HT1080 (cell line): ENCODE results near the gene HINT2. TPM values are rescaled to one million over a fixed set of nuclear protein-coding genes. Genes with fewer than 3 reads are reported as not detected.
A peak's percentile ranks its signal among the peaks of the same experiment; 100 is the strongest.

ENCODE experiments used
- DNase-seq: peaks from one replicate; pipeline ENCODE4 v3.0.0-alpha.2; 2015; ENCODE audit warnings: low read depth
- small RNA-seq: library from RNA; depleted of rRNA; stranded (forward); fragments of <200 nt; gene quantifications from one replicate; pipeline ENCODE3, GENCODE V24; 2014
- total RNA-seq: library from RNA; depleted of rRNA; stranded (reverse); fragments of >200 nt; shearing (Covaris generic); gene quantifications from 2 replicates; pipeline ENCODE4 v1.2.3, GENCODE V29; 2014; rRNA removed

HINT2 gene
- total RNA-seq, 1 experiment from 2014 or later = 72.7 TPM

GRCh38 chr9:35778496-35778895 is 36.3 kb downstream of the HINT2 start:
- DNase-seq = no peak

- no peak for DNase-seq
Observed at GRCh38 chr9:35776018-35776417, 38.8 kb downstream of the HINT2 start.

GRCh38 chr9:35774907-35775635 is 39.8 kb downstream of the HINT2 start:
- no peak for DNase-seq

GRCh38 chr9:35771943-35772342 is 42.9 kb downstream of the HINT2 start:
- peak; percentile 47 for DNase-seq

- no peak for DNase-seq
Observed at GRCh38 chr9:35771534-35771933, 43.3 kb downstream of the HINT2 start.

- DNase-seq = no peak
Observed at GRCh38 chr9:35771075-35771433, 43.8 kb downstream of the HINT2 start.

GRCh38 chr9:35769763-35770162 is 45.1 kb downstream of the HINT2 start:
- no peak for DNase-seq

- no peak for DNase-seq
Observed at GRCh38 chr9:35767458-35767857, 47.4 kb downstream of the HINT2 start.

GRCh38 chr9:35766997-35767396 is 47.8 kb downstream of the HINT2 start:
- DNase-seq = no peak

- DNase-seq = no peak
Observed at GRCh38 chr9:35763803-35764202, 51.0 kb downstream of the HINT2 start.

GRCh38 chr9:35763181-35763580 is 51.7 kb downstream of the HINT2 start:
- DNase-seq = no peak

Small RNA genes within 50 kb of the gene (small RNA-seq; reads per million reads assigned to genes)
- gene HINT2 = not detected

Other genes starting within 250 kb of the HINT2 start
- 5.4 and 9.2 TPM in 2 replicates for gene TESK1, start 209.8 kb downstream of the HINT2 start, total RNA-seq
- 0.27 TPM in 1 of 2 replicates, not detected in the other for gene CD72, start 196.6 kb downstream of the HINT2 start, total RNA-seq
- gene SIT1, start 164.1 kb downstream of the HINT2 start, total RNA-seq = not detected in 2 replicates
- gene RMRP, start 157.0 kb downstream of the HINT2 start, total RNA-seq = 6,816 and 22,210 TPM in 2 replicates
- 9.2 and 9.3 TPM in 2 replicates for gene CCDC107, start 156.8 kb downstream of the HINT2 start, total RNA-seq
- gene ARHGEF39, start 149.8 kb downstream of the HINT2 start, total RNA-seq = 5.3 and 8.9 TPM in 2 replicates
- gene CA9, start 141.1 kb downstream of the HINT2 start, total RNA-seq = 0.33 and 0.55 TPM in 2 replicates
- 405 and 411 TPM in 2 replicates for gene TPM2, start 125.1 kb downstream of the HINT2 start, total RNA-seq
- 165 and 198 TPM in 2 replicates for gene TLN1, start 82.8 kb downstream of the HINT2 start, total RNA-seq
- 42.1 and 44.1 TPM in 2 replicates for gene CREB3, start 82.4 kb downstream of the HINT2 start, total RNA-seq
- 39.2 and 41.6 TPM in 2 replicates for gene GBA2, start 65.8 kb downstream of the HINT2 start, total RNA-seq
- 15.8 and 22.1 TPM in 2 replicates for gene RGP1, start 65.8 kb downstream of the HINT2 start, total RNA-seq
- gene MSMP, start 60.8 kb downstream of the HINT2 start, total RNA-seq = not detected in 2 replicates
- gene NPR2, start 23.5 kb downstream of the HINT2 start, total RNA-seq = 6.9 and 8.6 TPM in 2 replicates
- 0.26 and 1.0 TPM in 2 replicates for gene SPAG8, start 2.8 kb downstream of the HINT2 start, total RNA-seq
- gene FAM221B, start 13.7 kb upstream of the HINT2 start, total RNA-seq = not detected in 2 replicates
- gene TMEM8B, start 14.2 kb upstream of the HINT2 start, total RNA-seq = 0.20 and 0.95 TPM in 2 replicates
- not detected in 2 replicates for gene OR13J1, start 55.4 kb upstream of the HINT2 start, total RNA-seq
- 2.4 and 3.2 TPM in 2 replicates for gene HRCT1, start 91.2 kb upstream of the HINT2 start, total RNA-seq
- gene SPAAR, start 94.4 kb upstream of the HINT2 start, total RNA-seq = 0.05 and 0.23 TPM in 2 replicates
- gene OR2S2, start 143.1 kb upstream of the HINT2 start, total RNA-seq = 0.32 TPM in 1 of 2 replicates, not detected in the other
- 5.2 and 7.5 TPM in 2 replicates for gene RECK, start 221.9 kb upstream of the HINT2 start, total RNA-seq